Neural cell (in vitro differentiated cells): Measurements from ENCODE around the gene NOL11. TPM values are rescaled to one million over a fixed set of nuclear protein-coding genes. Genes with fewer than 3 reads are reported as not detected.
"Not testable (repeated sequence)": the region's sequence is repeated elsewhere in the genome, so short reads cannot be mapped to it uniquely, and the experiment has no call there.

Experiments used
- H2AFZ ChIP-seq: fragments of 200-600, 300-800 bp; sonication (generic), shearing (Covaris generic); 2 replicates; pipeline ENCODE4 v1.6.0; 2014; ENCODE audit warnings: low read depth, mild to moderate bottlenecking, antibody characterized with exemption, low read length, moderate library complexity
- H3F3A ChIP-seq: fragments of 200-600 bp; shearing (Covaris generic); 2 replicates; pipeline ENCODE4 v1.6.1; 2016; ENCODE audit warnings: mild to moderate bottlenecking, moderate library complexity, mixed read lengths, antibody characterized with exemption, low read length; ENCODE audit not compliant: insufficient read depth, poor library complexity, severe bottlenecking
- H3K27ac ChIP-seq: fragments of 200-600, 300-800 bp; sonication (generic), shearing (Covaris generic); 2 replicates; pipeline ENCODE4 v1.5.1; 2014; ENCODE audit warnings: mild to moderate bottlenecking, low read length, moderate library complexity
- H3K27me3 ChIP-seq: fragments of 300-800, 200-600 bp; sonication (generic), shearing (Covaris generic); 2 replicates; pipeline ENCODE4 v1.6.0; 2014; ENCODE audit warnings: mild to moderate bottlenecking, low read depth, low read length, moderate library complexity; ENCODE audit not compliant: insufficient read depth
- H3K36me3 ChIP-seq: fragments of 300-800, 200-600 bp; sonication (generic), shearing (Covaris generic); 2 replicates; pipeline ENCODE4 v1.5.1; 2014; ENCODE audit warnings: mild to moderate bottlenecking, antibody characterized with exemption, low read length, moderate library complexity; ENCODE audit not compliant: insufficient read depth
- H3K4me2 ChIP-seq: fragments of 300-800, 200-600 bp; sonication (generic), shearing (Covaris generic); 2 replicates; pipeline ENCODE4 v1.6.0; 2014; ENCODE audit warnings: mild to moderate bottlenecking, low read length
- H3K4me3 ChIP-seq: fragments of 300-800, 200-600 bp; sonication (generic), shearing (Covaris generic); 2 replicates; pipeline ENCODE4 v1.5.1; 2014; ENCODE audit warnings: mild to moderate bottlenecking, low read length, moderate library complexity
- H3K79me2 ChIP-seq: fragments of 200-600 bp; shearing (Covaris generic); replicated peaks from 2 replicates; pipeline ENCODE4 v1.6.0; 2014; ENCODE audit warnings: mild to moderate bottlenecking, low read length, moderate library complexity; ENCODE audit not compliant: insufficient read depth
- H3K9ac ChIP-seq: fragments of 300-800, 200-600 bp; sonication (generic), shearing (Covaris generic); 2 replicates; pipeline ENCODE4 v1.6.1; 2016; ENCODE audit warnings: mild to moderate bottlenecking, low read length, mixed read lengths
- H3K9me2 ChIP-seq: fragments of 200-600 bp; shearing (Covaris generic); 2 replicates; pipeline ENCODE4 v1.6.1; 2016; ENCODE audit warnings: mild to moderate bottlenecking, low read length, mixed read lengths; ENCODE audit not compliant: insufficient read depth
- H3K9me3 ChIP-seq: fragments of 200-600, 300-800 bp; sonication (generic), shearing (Covaris generic); 2 replicates; pipeline ENCODE4 v1.6.1; 2016; ENCODE audit warnings: mild to moderate bottlenecking, mixed run types, low read length, moderate library complexity, mixed read lengths
- H4K20me1 ChIP-seq: fragments of 200-600 bp; shearing (Covaris generic); 2 replicates; pipeline ENCODE4 v1.6.1; 2016; ENCODE audit warnings: mild to moderate bottlenecking, mixed run types; ENCODE audit not compliant: insufficient read depth
- CTCF ChIP-seq: fragments of 450-650 bp; IDR thresholded peaks from 2 replicates; pipeline ENCODE4 v1.5.1; 2014; ENCODE audit warnings: antibody characterized with exemption, mild to moderate bottlenecking, moderate library complexity; ENCODE audit not compliant: poor library complexity, severe bottlenecking
- EP300 ChIP-seq: fragments of 450-650 bp; conservative IDR thresholded peaks from 2 replicates; pipeline ENCODE4 v1.6.1; 2014; ENCODE audit warnings: antibody characterized with exemption, mild to moderate bottlenecking, moderate library complexity; ENCODE audit not compliant: poor library complexity, severe bottlenecking
- EZH2 ChIP-seq: fragments of 200-600, 300-800 bp; shearing (Covaris generic), sonication (generic); IDR thresholded peaks from 2 replicates; pipeline ENCODE4 v1.6.1; 2014; ENCODE audit warnings: antibody characterized with exemption, low read length, borderline replicate concordance, mild to moderate bottlenecking; ENCODE audit not compliant: insufficient read depth, poor library complexity, severe bottlenecking
- MXI1 ChIP-seq: fragments of 450-650 bp; conservative IDR thresholded peaks from 2 replicates; pipeline ENCODE4 v1.6.1; 2014; ENCODE audit warnings: antibody characterized with exemption, mild to moderate bottlenecking; ENCODE audit not compliant: poor library complexity, severe bottlenecking
- POLR2AphosphoS5 ChIP-seq: IDR thresholded peaks from 2 replicates; pipeline ENCODE4 v1.6.1; 2012
- RAD21 ChIP-seq: fragments of 450-650 bp; conservative IDR thresholded peaks from 2 replicates; pipeline ENCODE4 v1.6.1; 2014; ENCODE audit warnings: antibody characterized with exemption, mild to moderate bottlenecking, moderate library complexity
- REST ChIP-seq: IDR thresholded peaks from 2 replicates; pipeline ENCODE4 v1.6.1; 2012; ENCODE audit warnings: borderline replicate concordance
- SMC3 ChIP-seq: fragments of 450-650 bp; conservative IDR thresholded peaks from 2 replicates; pipeline ENCODE4 v1.6.1; 2014; ENCODE audit warnings: antibody characterized with exemption, mild to moderate bottlenecking, moderate library complexity; ENCODE audit not compliant: poor library complexity
- TAF1 ChIP-seq: IDR thresholded peaks from 2 replicates; pipeline ENCODE4 v1.6.1; 2012; ENCODE audit warnings: low read depth
- polyA plus RNA-seq: library from polyadenylated mRNA; depleted of rRNA; stranded (reverse); fragments of >200 nt; gene quantifications from 2 replicates; pipeline ENCODE4 v1.2.3, GENCODE V29; 2014

NOL11 gene
- polyA plus RNA-seq, 1 donor from 2014 or later, result 59.7 TPM

GRCh38 chr17:67753026-67753425 lies 35.3 kb downstream of the NOL11 start:
- Histone ChIP-seq H4K20me1 (no peaks in the 10 kb centered on the region), H3K4me2 (no peak overlapping the region), H3K9me2 (no peaks in the 10 kb centered on the region), H3K79me2 (no peaks in the 10 kb centered on the region), H2AFZ (no peak overlapping the region), H3K27me3 (no peaks in the 10 kb centered on the region), H3K4me3 (no peak overlapping the region), H3K9ac (no peak overlapping the region), H3F3A (no peaks in the 10 kb centered on the region), H3K9me3 (no peaks in the 10 kb centered on the region), H3K27ac (no peak overlapping the region), H3K36me3 (no peaks in the 10 kb centered on the region)
- TF ChIP-seq TAF1 (no peak), CTCF (no peak), REST (no peak), EZH2 (no peak), POLR2AphosphoS5 (no peak), EP300 (no peak), RAD21 (no peak), SMC3 (no peak), MXI1 (no peak)

- Histone ChIP-seq H4K20me1 (no peaks in the 10 kb centered on the region), H3K4me3 (no peak overlapping the region), H3K4me2 (no peak overlapping the region), H3K79me2 (no peaks in the 10 kb centered on the region), H3K27ac (no peak overlapping the region), H3K9ac (no peak overlapping the region), H3K9me2 (no peaks in the 10 kb centered on the region), H3K36me3 (no peaks in the 10 kb centered on the region), H3K27me3 (no peaks in the 10 kb centered on the region), H2AFZ (no peak overlapping the region), H3K9me3 (no peaks in the 10 kb centered on the region), H3F3A (no peaks in the 10 kb centered on the region)
- TF ChIP-seq REST, result no peak
Measured at GRCh38 chr17:67754001-67754400, 36.3 kb downstream of the NOL11 start.

GRCh38 chr17:67754686-67755085 lies 37.0 kb downstream of the NOL11 start:
- H3K9ac ChIP-seq, H3K79me2 ChIP-seq, H3K4me2 ChIP-seq, H3K4me3 ChIP-seq, H3K36me3 ChIP-seq, H3K9me2 ChIP-seq, H3K9me3 ChIP-seq, H3K27me3 ChIP-seq, H3F3A ChIP-seq, H3K27ac ChIP-seq, H4K20me1 ChIP-seq, H2AFZ ChIP-seq: not testable (repeated sequence)

- not testable (repeated sequence) for H3K79me2 ChIP-seq, H3K4me2 ChIP-seq, H3F3A ChIP-seq, H3K27ac ChIP-seq, H4K20me1 ChIP-seq, H3K9me2 ChIP-seq, H3K9ac ChIP-seq, H3K4me3 ChIP-seq, H3K9me3 ChIP-seq, H3K36me3 ChIP-seq, H2AFZ ChIP-seq, H3K27me3 ChIP-seq
Measured at GRCh38 chr17:67756766-67757165, 39.0 kb downstream of the NOL11 start.
